Lower leg skin (tissue), 4 donors: ENCODE measurements around the gene STAG1. TPM values are rescaled to one million over a fixed set of nuclear protein-coding genes. Genes with fewer than 3 reads are reported as not detected.
"Not testable (repeated sequence)": the region's sequence is repeated elsewhere in the genome, so short reads cannot be mapped to it uniquely, and the experiment has no call there.

Source experiments
- DNase-seq, 2 donors: peaks; one replicate each; pipeline ENCODE4 v3.0.0-alpha.2; 2019; ENCODE audit warnings: low spot score in 2 of 2
- H3K4me3 ChIP-seq: fragments of 200-600 bp; sonication (generic); 2 replicates; pipeline ENCODE4 v1.5.1; 2017; ENCODE audit warnings: mild to moderate bottlenecking, low read depth; ENCODE audit not compliant: poor library complexity, severe bottlenecking
- POLR2A ChIP-seq, 2 donors: fragments of 450-650 bp; IDR thresholded peaks; one replicate each; pipeline ENCODE4 v1.6.1; 2016 to 2017; ENCODE audit warnings: antibody characterized with exemption in 2 of 2, mild to moderate bottlenecking in 1 of 2, moderate library complexity in 1 of 2
- WGBS, 2 donors: methylation state at CpG; one replicate each; pipeline ENCODE4 v1.1.5; 2018; 5-methylcytosine and 5-hydroxymethylcytosine counted together
- intact Hi-C: fragments of 100-400 bp; cut with DNase I; formaldehyde crosslinking; loops from one replicate; pipeline ENCODE4 v1.15.0; 2023; ENCODE audit warnings: low total_unique reads
- total RNA-seq, 4 donors: library from RNA; depleted of rRNA; stranded (reverse); fragments of >200 nt; gene quantifications; one replicate each; pipeline ENCODE4 v1.1.0, GENCODE V29; 2016
- TF ChIP-seq, protein P1 (sequence below), 3 donors: fragments of 450-650 bp; IDR thresholded peaks; one replicate each; pipeline ENCODE4 v1.5.1; 2016; ENCODE audit warnings: antibody characterized with exemption in 3 of 3, mild to moderate bottlenecking in 3 of 3, moderate library complexity in 2 of 3

STAG1 gene
- total RNA-seq: 10 to 100 TPM; 32.1 to 37.7 (median 34.4) TPM

DNA sequence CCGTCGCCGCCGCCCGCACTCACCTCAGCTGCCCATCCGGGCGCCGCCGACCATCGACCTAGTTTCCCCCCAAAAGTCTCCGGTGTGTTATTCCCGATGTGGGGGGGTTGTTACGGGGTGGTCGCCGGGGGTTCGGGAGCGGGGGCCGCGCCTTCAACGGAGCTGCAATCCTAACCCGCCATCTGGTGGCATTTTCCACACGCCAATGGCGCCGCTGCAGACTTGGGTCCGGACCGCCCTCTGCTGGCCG lies at the start of gene STAG1:
Gene STAG1 (minus strand): TSS at position 207 of the 250 bp plus-strand sequence. CDS start 121,480 bp downstream, outside the sequence.
- peak within 1 kb of the TSS; percentile 61 for H3K4me3 ChIP-seq
- intact Hi-C loops: loop anchor here (2.0 to 5.0 kb wide), 2 partner anchors 263 to 360 kb away; no protein-coding TSS in a partner anchor
- 0 to 2% methylated on average over 3 to 9 of the region's 27 CpGs for WGBS, 2 donors
- DNase-seq: no peak
- TF ChIP-seq, protein P1, sequence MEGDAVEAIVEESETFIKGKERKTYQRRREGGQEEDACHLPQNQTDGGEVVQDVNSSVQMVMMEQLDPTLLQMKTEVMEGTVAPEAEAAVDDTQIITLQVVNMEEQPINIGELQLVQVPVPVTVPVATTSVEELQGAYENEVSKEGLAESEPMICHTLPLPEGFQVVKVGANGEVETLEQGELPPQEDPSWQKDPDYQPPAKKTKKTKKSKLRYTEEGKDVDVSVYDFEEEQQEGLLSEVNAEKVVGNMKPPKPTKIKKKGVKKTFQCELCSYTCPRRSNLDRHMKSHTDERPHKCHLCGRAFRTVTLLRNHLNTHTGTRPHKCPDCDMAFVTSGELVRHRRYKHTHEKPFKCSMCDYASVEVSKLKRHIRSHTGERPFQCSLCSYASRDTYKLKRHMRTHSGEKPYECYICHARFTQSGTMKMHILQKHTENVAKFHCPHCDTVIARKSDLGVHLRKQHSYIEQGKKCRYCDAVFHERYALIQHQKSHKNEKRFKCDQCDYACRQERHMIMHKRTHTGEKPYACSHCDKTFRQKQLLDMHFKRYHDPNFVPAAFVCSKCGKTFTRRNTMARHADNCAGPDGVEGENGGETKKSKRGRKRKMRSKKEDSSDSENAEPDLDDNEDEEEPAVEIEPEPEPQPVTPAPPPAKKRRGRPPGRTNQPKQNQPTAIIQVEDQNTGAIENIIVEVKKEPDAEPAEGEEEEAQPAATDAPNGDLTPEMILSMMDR (IDR thresholded peaks at IDR 0.05): peak in 1 of 3 donors; percentile 96
- TF ChIP-seq POLR2A (IDR thresholded peaks at IDR 0.05): no peak

DNA sequence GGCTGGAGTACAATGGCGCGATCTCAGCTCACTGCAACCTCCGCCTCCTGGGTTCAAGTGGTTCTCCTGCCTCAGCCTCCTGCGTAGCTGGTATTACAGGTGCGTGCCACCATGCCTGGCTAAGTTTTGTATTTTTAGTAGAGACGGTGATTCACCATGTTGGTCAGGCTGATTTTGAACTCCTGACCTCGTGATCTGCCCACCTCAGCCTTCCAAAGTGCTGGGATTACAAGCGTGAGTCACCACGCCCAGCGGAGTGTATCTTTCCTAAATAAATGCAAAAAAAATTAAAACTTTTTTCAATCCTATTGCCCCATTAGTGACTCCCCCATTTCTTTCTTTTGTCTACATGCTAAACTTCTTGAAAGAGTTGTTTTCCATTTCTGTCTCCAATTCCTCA lies 49.0 kb upstream of the STAG1 start:
- DNase-seq, H3K4me3 ChIP-seq, intact Hi-C loops: not testable (repeated sequence)
- WGBS, 2 donors: 97% methylated on average over 9 to 10 of the region's 10 CpGs

DNA sequence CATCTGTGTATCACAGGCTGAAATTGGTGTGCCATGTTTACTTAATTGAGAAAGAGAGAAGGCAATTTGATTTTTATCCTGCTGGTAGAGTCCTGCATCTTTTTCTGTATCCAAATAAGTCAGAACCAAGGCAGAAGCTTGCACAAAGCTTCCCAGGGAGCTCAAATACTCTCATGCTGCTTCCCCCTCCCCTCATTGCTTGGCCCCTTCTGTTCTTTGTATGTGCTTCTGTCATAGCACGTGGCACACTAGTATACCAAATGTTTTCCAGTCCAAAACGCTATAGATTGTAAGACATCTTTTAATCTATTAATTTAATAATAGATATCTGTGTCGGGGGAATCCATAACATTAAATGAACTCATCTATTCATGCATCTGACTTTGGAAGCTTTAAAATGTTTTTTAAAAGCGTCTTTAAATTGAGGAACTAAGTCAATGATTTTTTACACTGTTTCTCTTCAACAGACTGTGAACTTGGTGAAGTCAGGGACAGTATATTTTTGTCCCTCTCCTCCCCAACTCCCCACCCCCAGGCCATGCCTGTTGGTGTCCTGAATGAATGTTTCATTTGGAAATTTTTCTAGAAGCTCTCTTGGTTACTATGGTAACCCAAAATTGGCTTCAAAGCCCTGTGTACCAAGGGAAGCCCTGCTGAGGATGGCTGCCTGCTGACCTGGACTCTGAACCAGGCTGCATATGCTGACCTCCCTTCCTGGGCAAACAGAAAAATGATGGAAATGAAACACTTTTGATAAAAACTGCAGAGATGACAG lies 40.6 kb upstream of the STAG1 start:
- no peak for DNase-seq
- H3K4me3 ChIP-seq: no peak overlapping the region
- intact Hi-C loops: no loop called here
- 59 to 60% methylated on average over 4 of the region's 4 CpGs for WGBS, 2 donors
- TF ChIP-seq, protein P1 (IDR thresholded peaks at IDR 0.05): no peak
- no peak for TF ChIP-seq POLR2A (IDR thresholded peaks at IDR 0.05)

DNA sequence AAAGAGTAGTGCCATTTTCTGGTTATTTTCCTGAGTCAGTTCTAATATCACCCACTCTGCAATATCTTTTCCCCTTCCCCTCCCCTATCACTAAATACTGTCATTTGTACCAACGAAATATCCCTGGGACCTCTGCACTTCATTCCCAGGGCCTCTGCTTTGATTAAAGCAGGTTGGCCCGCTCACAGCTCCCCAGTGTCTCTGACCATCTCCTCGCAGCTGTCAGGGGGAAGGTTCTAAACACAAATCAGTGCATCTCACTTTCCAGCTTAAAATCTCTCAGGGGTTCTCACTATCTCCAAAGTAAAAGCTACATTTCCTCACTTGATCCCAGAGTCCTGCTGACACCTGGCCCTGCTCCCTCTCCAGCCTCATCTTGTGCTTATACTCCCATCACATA lies 38.6 kb upstream of the STAG1 start:
- WGBS, 2 donors: 92 to 94% methylated on average over 3 of the region's 3 CpGs
- H3K4me3 ChIP-seq: no peak overlapping the region
- intact Hi-C loops: no loop called here
- TF ChIP-seq, protein P1 (IDR thresholded peaks at IDR 0.05): no peak
- TF ChIP-seq POLR2A (IDR thresholded peaks at IDR 0.05): no peak
- no peak for DNase-seq

DNA sequence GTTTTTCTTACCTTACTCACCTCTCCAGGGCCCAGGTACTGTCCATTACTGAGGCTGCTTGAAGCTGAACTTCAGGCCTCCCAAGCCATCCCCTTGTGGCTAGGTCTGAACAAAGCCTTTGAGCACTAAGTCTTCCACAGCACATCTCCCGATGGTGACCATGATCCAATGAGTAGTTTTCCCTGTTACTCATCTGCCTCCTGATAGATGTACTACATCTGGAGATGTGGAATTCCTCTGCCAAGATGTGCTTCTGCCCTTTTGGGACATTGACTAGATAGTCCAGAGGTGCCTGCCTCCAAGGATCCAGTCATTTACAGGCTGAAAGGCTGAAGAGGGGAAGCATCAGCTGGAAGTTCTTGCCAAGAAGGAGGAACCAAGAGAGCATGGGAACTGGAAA lies 37.8 kb upstream of the STAG1 start:
- 86 to 87% methylated on average over 1 of the region's 1 CpG for WGBS, 2 donors
- TF ChIP-seq, protein P1 (IDR thresholded peaks at IDR 0.05): no peak
- TF ChIP-seq POLR2A (IDR thresholded peaks at IDR 0.05): no peak
- H3K4me3 ChIP-seq: no peak overlapping the region
- intact Hi-C loops: no loop called here
- DNase-seq: no peak

DNA sequence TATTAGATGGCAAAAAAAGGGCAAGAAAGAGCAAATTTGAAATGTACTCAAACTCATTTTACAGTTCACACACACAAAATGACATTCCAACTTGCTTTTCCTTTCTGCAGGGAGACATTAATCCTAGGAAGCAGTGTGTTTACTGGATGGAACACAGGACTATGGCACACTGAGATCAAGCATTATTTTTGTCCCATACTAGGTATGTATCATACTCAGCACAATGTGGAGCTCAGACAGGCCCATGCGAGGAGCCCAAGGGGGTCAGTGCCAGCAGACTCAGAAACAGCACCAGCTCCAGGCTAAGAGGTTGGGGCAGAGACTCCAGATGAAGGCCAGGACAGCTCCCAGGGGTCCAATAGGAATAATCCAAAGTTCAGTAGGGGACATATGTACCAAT lies 36.0 kb upstream of the STAG1 start:
- intact Hi-C loops: no loop called here
- no peak for DNase-seq
- TF ChIP-seq, protein P1 (IDR thresholded peaks at IDR 0.05): no peak
- no peak for TF ChIP-seq POLR2A (IDR thresholded peaks at IDR 0.05)
- WGBS, 2 donors: 78 to 81% methylated on average over 1 of the region's 1 CpG
- no peak overlapping the region for H3K4me3 ChIP-seq
